ENCODE data around the gene FUT8. TPM values are rescaled to one million over a fixed set of nuclear protein-coding genes. Genes with fewer than 3 reads are reported as not detected.

Gene FUT8
- total RNA-seq, 4 donors from 2014 or later = 7.9 to 27.5 (median 12.8) TPM

GRCh38 chr14:65499138-65499537 lies 86.6 kb downstream of the FUT8 start:
- DNase-seq = no peak
- TF ChIP-seq POLR2AphosphoS5 (IDR thresholded peaks at IDR 0.05) (no peak), POLR2A (IDR thresholded peaks at IDR 0.05) (no peak), EP300 (IDR thresholded peaks at IDR 0.05; ENCODE audit: low read depth) (no peak), CTCF (IDR thresholded peaks at IDR 0.05) (no peak)
- Histone ChIP-seq H3K27me3 (no peaks in the 10 kb centered on the region), H3K36me3 (no peaks in the 10 kb centered on the region), H3K9me3 (no peaks in the 10 kb centered on the region), H3K4me3 (no peak overlapping the region), H3K27ac (no peak overlapping the region), H3K4me1 (no peaks in the 10 kb centered on the region)
- intact Hi-C loops (cut with DNase I; ENCODE audit: low total_unique reads) (no loop called here), in situ Hi-C loops (cut with MboI; ENCODE audit: low pct_ligation_motif_present in 1 of 4, low pct_unique_long_range_greater_than_20kb in 1 of 4, low sequenced_read_pairs in 3 of 4) (no loop called here)

GRCh38 chr14:65500075-65500474 lies 87.5 kb downstream of the FUT8 start:
- Histone ChIP-seq H3K9me3 (no peaks in the 10 kb centered on the region), H3K27me3 (no peaks in the 10 kb centered on the region), H3K36me3 (no peaks in the 10 kb centered on the region), H3K4me1 (no peaks in the 10 kb centered on the region), H3K4me3 (no peak overlapping the region), H3K27ac (no peak overlapping the region)
- no peak for DNase-seq
- intact Hi-C loops (cut with DNase I; ENCODE audit: low total_unique reads) (no loop called here), in situ Hi-C loops (cut with MboI; ENCODE audit: low pct_ligation_motif_present in 1 of 4, low pct_unique_long_range_greater_than_20kb in 1 of 4, low sequenced_read_pairs in 3 of 4) (no loop called here)
- WGBS, 2 donors (ENCODE audit: low coverage in 1 of 2) = 84 to 92% methylated on average over 4 of the region's 4 CpGs
- TF ChIP-seq POLR2A (IDR thresholded peaks at IDR 0.05) = no peak
- no peak for TF ChIP-seq CTCF (IDR thresholded peaks at IDR 0.05)
- TF ChIP-seq POLR2AphosphoS5 (IDR thresholded peaks at IDR 0.05) = peak in 1 of 3 donors; percentile 25
- peak; percentile 40 for TF ChIP-seq EP300 (IDR thresholded peaks at IDR 0.05; ENCODE audit: low read depth)

- Histone ChIP-seq H3K4me1 (no peaks in the 10 kb centered on the region), H3K9me3 (no peaks in the 10 kb centered on the region), H3K36me3 (no peaks in the 10 kb centered on the region), H3K4me3 (no peak overlapping the region), H3K27ac (no peak overlapping the region), H3K27me3 (no peaks in the 10 kb centered on the region)
- intact Hi-C loops (cut with DNase I; ENCODE audit: low total_unique reads) = no loop called here
- no peak for TF ChIP-seq POLR2AphosphoS5 (IDR thresholded peaks at IDR 0.05)
- no peak for TF ChIP-seq CTCF (IDR thresholded peaks at IDR 0.05)
- no peak for TF ChIP-seq POLR2A (IDR thresholded peaks at IDR 0.05)
- TF ChIP-seq EP300 (IDR thresholded peaks at IDR 0.05; ENCODE audit: low read depth) = no peak
- DNase-seq = no peak
- in situ Hi-C loops (cut with MboI; ENCODE audit: low pct_ligation_motif_present in 1 of 4, low pct_unique_long_range_greater_than_20kb in 1 of 4, low sequenced_read_pairs in 3 of 4) = no loop called here
Measured at GRCh38 chr14:65501328-65501727, 88.8 kb downstream of the FUT8 start.

- intact Hi-C loops (cut with DNase I; ENCODE audit: low total_unique reads) = no loop called here
- TF ChIP-seq CTCF (IDR thresholded peaks at IDR 0.05) = no peak
- no peak for TF ChIP-seq POLR2A (IDR thresholded peaks at IDR 0.05)
- TF ChIP-seq EP300 (IDR thresholded peaks at IDR 0.05; ENCODE audit: low read depth) = no peak
- TF ChIP-seq POLR2AphosphoS5 (IDR thresholded peaks at IDR 0.05) = no peak
- in situ Hi-C loops (cut with MboI; ENCODE audit: low pct_ligation_motif_present in 1 of 4, low pct_unique_long_range_greater_than_20kb in 1 of 4, low sequenced_read_pairs in 3 of 4) = no loop called here
- Histone ChIP-seq H3K9me3 (no peaks in the 10 kb centered on the region), H3K36me3 (no peaks in the 10 kb centered on the region), H3K4me1 (no peaks in the 10 kb centered on the region), H3K4me3 (no peak overlapping the region), H3K27ac (no peak overlapping the region), H3K27me3 (no peaks in the 10 kb centered on the region)
- 55 to 60% methylated on average over 1 of the region's 1 CpG for WGBS, 2 donors (ENCODE audit: low coverage in 1 of 2)
- DNase-seq = no peak
Measured at GRCh38 chr14:65502676-65503124, 90.2 kb downstream of the FUT8 start.
